Adrenal gland (tissue), 5 donors: Measurements from ENCODE around the gene FHIT.

ENCODE experiments used
- CTCF ChIP-seq, 6 experiments: fragments of 450-650 bp in 4 of 6; fragments of 200-600 bp in 2 of 6; sonication (generic) in 1 of 6; IDR thresholded peaks; 1 replicate in 5 of 6; 2 replicates in 1 of 6; pipeline versions ENCODE4 v1.5.1 to v1.8.0; 2016 to 2021; ENCODE audit warnings: antibody characterized with exemption in 6 of 6, mild to moderate bottlenecking in 2 of 6, moderate library complexity in 1 of 6
- POLR2A ChIP-seq, 2 donors: fragments of 450-650 bp; IDR thresholded peaks; one replicate each; pipeline ENCODE4 v1.6.1; 2017; ENCODE audit warnings: antibody characterized with exemption in 2 of 2, mild to moderate bottlenecking in 2 of 2, moderate library complexity in 1 of 2
- donor health status: DM: no; HTN: no; CAD: no.

- TF ChIP-seq POLR2A (IDR thresholded peaks at IDR 0.05) (no peak), CTCF (IDR thresholded peaks at IDR 0.05) (no peak)
Measured at GRCh38 chr3:60017631-60018030, 1233.6 kb downstream of the FHIT start.
